ENCODE results near the gene CCDC192.

GRCh38 chr5:127899214-127899610 is 196.0 kb downstream of the CCDC192 start:
- TF ChIP-seq CTCF (tag by site-specific recombination; IDR thresholded peaks at IDR 0.05): no peak
- TF ChIP-seq ZBTB48 (tag by site-specific recombination; IDR thresholded peaks at IDR 0.05): no peak
- TF ChIP-seq ZNF449 (tag by site-specific recombination; IDR thresholded peaks at IDR 0.05): no peak
- no peak for TF ChIP-seq ATF2 (tag by site-specific recombination; IDR thresholded peaks at IDR 0.05; ENCODE audit: low read depth)
- no peak for TF ChIP-seq ZBTB21 (tag by site-specific recombination; IDR thresholded peaks at IDR 0.05)
- TF ChIP-seq YY1 (tag by site-specific recombination; IDR thresholded peaks at IDR 0.05): no peak
- TF ChIP-seq ZNF404 (tag by site-specific recombination; IDR thresholded peaks at IDR 0.05): no peak
- no peak for TF ChIP-seq ZBTB8A (tag by site-specific recombination; IDR thresholded peaks at IDR 0.05)
- TF ChIP-seq ZNF19 (tag by site-specific recombination; IDR thresholded peaks at IDR 0.05; ENCODE audit: low read depth): no peak
- no peak for TF ChIP-seq PRDM1 (tag by site-specific recombination; IDR thresholded peaks at IDR 0.05)
